Endothelial cell of umbilical vein (primary cell): Measurements from ENCODE around the gene ZNRF3.

Experiments used
- CTCF ChIP-seq, 2 donors: IDR thresholded peaks; 1 replicate in 1 of 2; 2 replicates in 1 of 2; pipeline ENCODE4 v1.5.1; 2011; ENCODE audit warnings: low read length in 2 of 2, mild to moderate bottlenecking in 2 of 2, moderate library complexity in 2 of 2, control low read depth in 1 of 2, inconsistent platforms in 1 of 2, low read depth in 1 of 2; ENCODE audit not compliant: insufficient read depth in 1 of 2; ENCODE audit errors: extremely low read depth in 1 of 2
- EZH2 ChIP-seq: IDR thresholded peaks from 2 replicates; pipeline ENCODE4 v1.6.1; 2012; ENCODE audit warnings: borderline replicate concordance, low read depth, mild to moderate bottlenecking, moderate library complexity, low read length, inconsistent platforms; ENCODE audit not compliant: severe bottlenecking

- TF ChIP-seq CTCF (IDR thresholded peaks at IDR 0.05; ENCODE audit: extremely low read depth in 1 of 2, insufficient read depth in 1 of 2, low read depth in 1 of 2, low read length in 2 of 2): no peak
- no peak for TF ChIP-seq EZH2
Measured at GRCh38 chr22:28911777-28912669, 28.7 kb downstream of the ZNRF3 start.
